Fibroblast of lung (primary cell): ENCODE data around the gene LSR. TPM values are rescaled to one million over a fixed set of nuclear protein-coding genes. Genes with fewer than 3 reads are reported as not detected.
A peak's percentile ranks its signal among the peaks of the same experiment; 100 is the strongest.

Source experiments
- DNase-seq, 2 donors: peaks; one replicate each; pipeline versions ENCODE4 v3.0.0 to v3.0.0-alpha.2; 2010; ENCODE audit warnings: low read depth in 2 of 2
- H2AFZ ChIP-seq: 2 replicates; pipeline ENCODE4 v1.5.1; 2012; ENCODE audit warnings: low read length, control low read depth, inconsistent platforms
- H3K27ac ChIP-seq: 2 replicates; pipeline ENCODE4 v1.5.1; 2011; ENCODE audit warnings: low read length, control low read depth; ENCODE audit not compliant: insufficient read depth
- H3K27me3 ChIP-seq: 2 replicates; pipeline ENCODE4 v1.5.1; 2011; ENCODE audit warnings: mild to moderate bottlenecking, low read length; ENCODE audit not compliant: control insufficient read depth, insufficient read depth
- H3K36me3 ChIP-seq: 2 replicates; pipeline ENCODE4 v1.5.1; 2011; ENCODE audit warnings: low read length; ENCODE audit not compliant: control insufficient read depth, insufficient read depth
- H3K4me1 ChIP-seq: 2 replicates; pipeline ENCODE4 v1.5.1; 2011; ENCODE audit warnings: low read length; ENCODE audit not compliant: control insufficient read depth, insufficient read depth; ENCODE audit errors: extremely low read depth
- H3K4me2 ChIP-seq: 2 replicates; pipeline ENCODE4 v1.5.1; 2011; ENCODE audit warnings: low read length, control low read depth; ENCODE audit not compliant: insufficient read depth; ENCODE audit errors: extremely low read depth
- H3K4me3 ChIP-seq, 4 experiments: fragments of 200-600 bp in 1 of 4; sonication (generic) in 1 of 4; replicated peaks in 1 of 4; 2 replicates each; pipeline ENCODE4 v1.5.1; 2011 to 2016; ENCODE audit warnings: low read length in 4 of 4, low read depth in 3 of 4, mild to moderate bottlenecking in 3 of 4, control low read depth in 2 of 4, inconsistent platforms in 1 of 4, mixed read lengths in 1 of 4; ENCODE audit not compliant: insufficient read depth in 1 of 4; ENCODE audit errors: control extremely low read depth in 1 of 4
- H3K79me2 ChIP-seq: 2 replicates; pipeline ENCODE4 v1.5.1; 2012; ENCODE audit warnings: mild to moderate bottlenecking, low read length, inconsistent platforms; ENCODE audit not compliant: control insufficient read depth, insufficient read depth
- H3K9ac ChIP-seq: 2 replicates; pipeline ENCODE4 v1.5.1; 2011; ENCODE audit warnings: mild to moderate bottlenecking, low read length, control low read depth; ENCODE audit not compliant: insufficient read depth
- H3K9me3 ChIP-seq: 2 replicates; pipeline ENCODE4 v1.5.1; 2012; ENCODE audit warnings: low read depth, low read length; ENCODE audit not compliant: control insufficient read depth, insufficient read depth
- H4K20me1 ChIP-seq: 2 replicates; pipeline ENCODE4 v1.5.1; 2011; ENCODE audit warnings: low read length; ENCODE audit not compliant: control insufficient read depth, insufficient read depth; ENCODE audit errors: extremely low read depth
- CTCF ChIP-seq, 2 donors: IDR thresholded peaks in 1 of 2; conservative IDR thresholded peaks in 1 of 2; 1 replicate in 1 of 2; 2 replicates in 1 of 2; pipeline ENCODE4 v1.5.1; 2011 to 2012; ENCODE audit warnings: low read length in 2 of 2, control low read depth in 1 of 2, inconsistent platforms in 1 of 2, low read depth in 1 of 2, mild to moderate bottlenecking in 1 of 2
- EZH2 ChIP-seq: IDR thresholded peaks from 2 replicates; pipeline ENCODE4 v1.5.1; 2012; ENCODE audit warnings: low read length, control low read depth, mild to moderate bottlenecking; ENCODE audit errors: missing control alignments
- polyA plus RNA-seq, 2 donors: library from polyadenylated mRNA; depleted of rRNA in 1 of 2; stranded (reverse) in 1 of 2; unstranded in 1 of 2; fragments of >200 nt; gene quantifications; 2 replicates each; pipeline ENCODE4 v1.2.1, GENCODE V29; 2011 to 2012; ENCODE audit warnings: missing spikeins in 1 of 2
- total RNA-seq: library from RNA; depleted of rRNA; stranded (reverse); fragments of >200 nt; gene quantifications from 2 replicates; pipeline ENCODE4 v1.2.1, GENCODE V29; 2014

The LSR gene
- total and polyA plus RNA-seq, 2 donors (not counting 1 experiment from before 2014, with no cell fraction given), result 0.31 to 0.33 TPM

DNA sequence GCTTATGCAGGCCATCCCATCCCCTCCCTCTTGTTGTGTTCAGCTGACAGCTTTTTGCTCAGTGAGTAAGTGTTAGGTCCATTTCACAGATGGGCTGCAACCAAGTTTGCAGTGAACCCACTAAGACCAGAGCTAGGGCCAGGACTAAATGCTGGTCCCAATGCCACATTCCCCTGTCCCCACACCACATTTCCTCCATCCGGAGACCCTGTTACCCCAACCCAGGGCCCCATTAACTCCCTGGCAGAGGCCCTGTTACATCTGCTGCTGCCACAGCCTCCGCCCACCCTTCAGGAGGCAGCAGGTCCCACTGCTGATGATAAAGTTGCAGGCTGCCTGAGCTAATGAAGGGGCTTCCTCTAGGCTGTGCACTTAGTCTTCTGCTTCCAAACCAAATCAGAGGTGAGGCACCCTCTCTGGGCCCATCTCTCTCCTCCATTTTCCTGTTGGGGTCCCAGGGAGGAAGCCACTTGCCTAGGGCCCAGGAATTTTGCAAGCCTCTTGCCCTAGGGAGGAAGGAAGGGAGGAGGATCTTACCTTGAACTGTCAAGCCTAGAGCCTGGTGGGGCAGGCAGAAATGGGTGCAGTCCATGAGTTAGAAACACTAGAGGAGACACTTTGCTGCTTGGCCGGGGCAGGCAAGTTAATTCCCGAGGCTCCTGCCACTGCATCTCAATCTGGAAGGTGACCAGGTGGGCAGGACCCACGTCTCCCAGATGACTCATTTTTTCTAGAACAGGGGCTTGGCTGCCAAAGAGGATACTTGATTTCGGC, 16.5 kb downstream of the LSR start:
- Histone ChIP-seq H3K9me3 (no peaks in the 10 kb centered on the region), H3K36me3 (peaks cover 2% of the 10 kb centered on the region), H3K9ac (no peak overlapping the region), H3K79me2 (peaks cover 12% of the 10 kb centered on the region), H2AFZ (no peak overlapping the region), H4K20me1 (no peaks in the 10 kb centered on the region), H3K4me3 (no peak overlapping the region), H3K4me2 (no peak overlapping the region), H3K27me3 (no peaks in the 10 kb centered on the region), H3K4me1 (peaks cover 2% of the 10 kb centered on the region), H3K27ac (no peak overlapping the region)
- TF ChIP-seq EZH2, result no peak
- TF ChIP-seq CTCF (conservative IDR thresholded peaks at IDR 0.05 in 1 of 2, IDR thresholded peaks at IDR 0.05 in 1 of 2; ENCODE audit: low read depth in 1 of 2, low read length in 2 of 2), result no peak
- no peak for DNase-seq

GRCh38 chr19:35265900-35266519, 17.2 kb downstream of the LSR start:
- Histone ChIP-seq H3K4me2 (no peak overlapping the region), H3K36me3 (peaks cover 4% of the 10 kb centered on the region), H3K9ac (no peak overlapping the region), H3K4me1 (peaks cover 2% of the 10 kb centered on the region), H3K27me3 (no peaks in the 10 kb centered on the region), H3K27ac (no peak overlapping the region), H3K4me3 (no peak overlapping the region), H4K20me1 (no peaks in the 10 kb centered on the region), H2AFZ (no peak overlapping the region), H3K9me3 (no peaks in the 10 kb centered on the region), H3K79me2 (peaks cover 12% of the 10 kb centered on the region)
- no peak for TF ChIP-seq EZH2
- TF ChIP-seq CTCF (conservative IDR thresholded peaks at IDR 0.05 in 1 of 2, IDR thresholded peaks at IDR 0.05 in 1 of 2; ENCODE audit: low read depth in 1 of 2, low read length in 2 of 2), result no peak
- DNase-seq, result no peak

DNA sequence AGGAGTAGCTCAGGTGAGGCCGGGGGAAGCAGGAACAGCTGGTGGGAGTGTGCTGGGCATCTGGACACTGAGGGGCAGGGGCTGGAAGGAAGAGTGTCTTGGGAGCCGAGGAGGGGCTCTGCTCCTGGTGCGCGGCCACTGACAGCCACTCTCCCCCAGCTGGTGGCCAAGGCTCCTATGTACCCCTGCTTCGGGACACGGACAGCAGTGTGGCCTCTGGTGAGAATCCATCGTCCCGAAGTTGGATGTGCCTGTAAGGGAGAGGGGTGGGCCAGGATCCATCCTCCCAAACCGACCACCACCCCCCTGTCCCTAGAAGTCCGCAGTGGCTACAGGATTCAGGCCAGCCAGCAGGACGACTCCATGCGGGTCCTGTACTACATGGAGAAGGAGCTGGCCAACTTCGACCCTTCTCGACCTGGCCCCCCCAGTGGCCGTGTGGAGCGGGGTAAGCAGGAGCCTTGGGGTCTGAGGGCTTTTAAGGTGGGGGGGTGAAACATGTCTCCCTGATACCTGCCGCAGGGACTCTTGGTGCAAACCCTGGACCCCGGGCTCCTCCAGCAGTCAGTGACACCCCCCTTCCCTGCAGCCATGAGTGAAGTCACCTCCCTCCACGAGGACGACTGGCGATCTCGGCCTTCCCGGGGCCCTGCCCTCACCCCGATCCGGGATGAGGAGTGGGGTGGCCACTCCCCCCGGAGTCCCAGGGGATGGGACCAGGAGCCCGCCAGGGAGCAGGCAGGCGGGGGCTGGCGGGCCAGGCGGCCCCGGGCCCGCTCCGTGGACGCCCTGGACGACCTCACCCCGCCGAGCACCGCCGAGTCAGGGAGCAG, 17.9 kb downstream of the LSR start:
- no peak overlapping the region for H2AFZ ChIP-seq

More for the DNA sequence above, 17.9 kb downstream of the LSR start:
- Histone ChIP-seq H3K27ac (peak overlapping the region; percentile 78), H3K36me3 (peaks cover 10% of the 10 kb centered on the region), H3K79me2 (peaks cover 12% of the 10 kb centered on the region), H3K4me3 (peak overlapping the region; percentile 81 to 96 (median 88)), H3K9me3 (no peaks in the 10 kb centered on the region), H3K9ac (peak overlapping the region; percentile 89), H3K27me3 (no peaks in the 10 kb centered on the region), H3K4me1 (peaks cover 2% of the 10 kb centered on the region), H4K20me1 (no peaks in the 10 kb centered on the region), H3K4me2 (peak overlapping the region; percentile 87)
- DNase-seq, result no peak
- TF ChIP-seq CTCF (conservative IDR thresholded peaks at IDR 0.05 in 1 of 2, IDR thresholded peaks at IDR 0.05 in 1 of 2; ENCODE audit: low read depth in 1 of 2, low read length in 2 of 2) (no peak), EZH2 (no peak)
